Activated naive CD4-positive, alpha-beta T cell treated with anti-CD3 and anti-CD28 coated beads, Interleukin-2, amount 50 U/mL, for 24 hours (primary cell): ENCODE results near the gene PPIG.
A peak's percentile ranks its signal among the peaks of the same experiment; 100 is the strongest.
"Not testable (repeated sequence)": the region's sequence is repeated elsewhere in the genome, so short reads cannot be mapped to it uniquely, and the experiment has no call there.

Source experiments
- H3K27ac Mint-ChIP-seq: one replicate; pipeline ENCODE4 v1.8.0; 2021; ENCODE audit warnings: mild to moderate bottlenecking, mixed read lengths
- H3K27me3 Mint-ChIP-seq: one replicate; pipeline ENCODE4 v1.8.0; 2021; ENCODE audit warnings: mixed read lengths
- H3K36me3 Mint-ChIP-seq: one replicate; pipeline ENCODE4 v1.8.0; 2021; ENCODE audit warnings: mixed read lengths
- H3K4me1 Mint-ChIP-seq: one replicate; pipeline ENCODE4 v1.8.0; 2021; ENCODE audit warnings: mixed read lengths
- H3K4me3 Mint-ChIP-seq: one replicate; pipeline ENCODE4 v1.8.0; 2021; ENCODE audit warnings: mild to moderate bottlenecking, mixed read lengths
- H3K9me3 Mint-ChIP-seq: one replicate; pipeline ENCODE4 v1.8.0; 2021; ENCODE audit warnings: mixed read lengths

PPIG gene

GRCh38 chr2:169574539-169574938, 9.6 kb upstream of the PPIG start:
- peaks cover 26% of the 10 kb centered on the region for H3K4me1 Mint-ChIP-seq
- H3K9me3 Mint-ChIP-seq, H3K27me3 Mint-ChIP-seq, H3K36me3 Mint-ChIP-seq, H3K27ac Mint-ChIP-seq, H3K4me3 Mint-ChIP-seq: not testable (repeated sequence)

- not testable (repeated sequence) for H3K27me3 Mint-ChIP-seq, H3K4me3 Mint-ChIP-seq
Observed at GRCh38 chr2:169575264-169575663, 8.9 kb upstream of the PPIG start.

DNA sequence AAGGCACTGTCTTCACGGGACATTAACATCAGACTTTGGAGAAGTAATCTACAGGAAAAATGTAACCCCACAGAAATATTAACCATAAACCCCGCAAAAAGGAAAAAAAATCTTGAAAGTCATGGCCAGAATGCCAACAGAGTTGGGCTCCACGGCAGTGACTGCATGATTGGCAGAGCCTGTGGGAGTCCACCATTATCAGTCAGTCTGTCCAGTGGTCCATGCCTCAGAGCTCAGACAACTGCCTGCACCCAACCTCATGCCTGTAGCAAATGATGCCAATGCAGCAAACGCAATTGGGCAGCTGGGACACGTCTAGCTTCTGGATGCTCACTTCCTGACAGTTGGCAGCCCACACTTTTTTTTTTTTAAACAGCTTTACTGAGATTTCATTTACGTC, 5.1 kb upstream of the PPIG start:
- H3K27ac Mint-ChIP-seq: no peak overlapping the region

More at GRCh38 chr2:169575264-169575663, 8.9 kb upstream of the PPIG start:
- H3K27ac Mint-ChIP-seq, H3K36me3 Mint-ChIP-seq, H3K9me3 Mint-ChIP-seq: not testable (repeated sequence)
- H3K4me1 Mint-ChIP-seq: peaks cover 20% of the 10 kb centered on the region

GRCh38 chr2:169582552-169583266, 1.4 kb upstream of the PPIG start:
- H3K9me3 Mint-ChIP-seq, H3K36me3 Mint-ChIP-seq, H3K27me3 Mint-ChIP-seq: not testable (repeated sequence)
- Mint-ChIP-seq H3K4me3 (peak overlapping the region; percentile 57), H3K27ac (peak overlapping the region; percentile 46), H3K4me1 (peaks cover 27% of the 10 kb centered on the region)

More for the DNA sequence above, 5.1 kb upstream of the PPIG start:
- Mint-ChIP-seq H3K36me3 (peaks cover 2% of the 10 kb centered on the region), H3K27me3 (no peaks in the 10 kb centered on the region), H3K9me3 (peaks cover 3% of the 10 kb centered on the region), H3K4me3 (no peak overlapping the region), H3K4me1 (peaks cover 3% of the 10 kb centered on the region)

- Mint-ChIP-seq H3K9me3 (peaks cover 4% of the 10 kb centered on the region), H3K27me3 (no peaks in the 10 kb centered on the region), H3K27ac (peak overlapping the region; percentile 80), H3K4me1 (peaks cover 31% of the 10 kb centered on the region), H3K36me3 (peaks cover 9% of the 10 kb centered on the region), H3K4me3 (peak overlapping the region; percentile 98)
Observed at GRCh38 chr2:169583518-169583917, 633 bp upstream of the PPIG start.

GRCh38 chr2:169585673-169586072, 1.5 kb downstream of the PPIG start:
- Mint-ChIP-seq H3K36me3 (peaks cover 11% of the 10 kb centered on the region), H3K27me3 (no peaks in the 10 kb centered on the region), H3K9me3 (peaks cover 4% of the 10 kb centered on the region), H3K4me3 (peak overlapping the region; percentile 98), H3K4me1 (peaks cover 53% of the 10 kb centered on the region), H3K27ac (peak overlapping the region; percentile 99)

- H3K27ac Mint-ChIP-seq: no peak overlapping the region
- H3K36me3 Mint-ChIP-seq: peaks cover 5% of the 10 kb centered on the region
- no peak overlapping the region for H3K4me3 Mint-ChIP-seq
- peaks cover 58% of the 10 kb centered on the region for H3K4me1 Mint-ChIP-seq
- no peaks in the 10 kb centered on the region for H3K27me3 Mint-ChIP-seq
- H3K9me3 Mint-ChIP-seq: no peaks in the 10 kb centered on the region
Observed at GRCh38 chr2:169590804-169591203, 6.7 kb downstream of the PPIG start.

DNA sequence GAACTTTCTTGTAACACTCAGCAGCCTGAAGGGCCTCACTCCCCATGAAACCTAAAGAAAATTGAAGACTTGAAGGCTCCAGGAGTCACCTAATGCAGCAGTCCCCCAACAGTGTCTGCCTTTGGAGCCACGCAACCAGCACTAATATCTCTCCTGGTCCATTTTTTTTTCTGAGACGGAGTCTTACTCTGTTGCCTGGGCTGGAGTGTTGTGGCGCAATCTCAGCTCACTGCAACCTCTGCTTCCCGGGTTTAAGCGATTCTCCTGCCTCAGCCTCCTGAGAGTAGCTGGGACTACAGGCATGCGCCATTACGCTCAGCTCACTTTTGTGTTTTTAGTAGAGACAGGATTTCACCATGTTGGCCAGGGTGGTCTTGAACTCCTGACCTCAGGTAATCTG, 12.4 kb downstream of the PPIG start:
- not testable (repeated sequence) for H3K36me3 Mint-ChIP-seq, H3K4me3 Mint-ChIP-seq, H3K9me3 Mint-ChIP-seq, H3K27me3 Mint-ChIP-seq, H3K27ac Mint-ChIP-seq
- peaks cover 49% of the 10 kb centered on the region for H3K4me1 Mint-ChIP-seq

- Mint-ChIP-seq H3K27ac (no peak overlapping the region), H3K36me3 (peaks cover 5% of the 10 kb centered on the region), H3K4me1 (peaks cover 49% of the 10 kb centered on the region), H3K9me3 (no peaks in the 10 kb centered on the region), H3K4me3 (no peak overlapping the region), H3K27me3 (no peaks in the 10 kb centered on the region)
Observed at GRCh38 chr2:169598982-169599381, 14.8 kb downstream of the PPIG start.

DNA sequence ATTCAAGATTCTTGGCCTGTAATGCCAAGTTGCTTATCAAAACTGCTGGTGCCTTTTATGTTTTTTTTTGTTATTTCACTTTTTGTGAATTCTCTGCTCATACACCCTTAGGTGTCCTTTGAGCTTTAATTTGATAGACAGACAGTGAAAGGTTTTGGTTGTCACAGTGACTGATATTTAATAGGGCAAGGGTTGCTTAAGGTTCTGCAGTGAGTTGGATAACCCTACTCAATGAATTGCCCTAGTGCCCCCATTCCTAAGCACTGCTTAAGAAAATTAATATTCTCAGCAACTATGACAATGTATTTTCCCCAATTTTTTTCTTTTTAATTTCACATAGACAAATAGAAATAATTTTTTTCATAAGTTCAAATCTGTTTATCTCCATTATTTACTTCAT, 15.4 kb downstream of the PPIG start:
- H3K27ac Mint-ChIP-seq: no peak overlapping the region
- peaks cover 7% of the 10 kb centered on the region for H3K36me3 Mint-ChIP-seq
- H3K27me3 Mint-ChIP-seq: no peaks in the 10 kb centered on the region
- no peaks in the 10 kb centered on the region for H3K9me3 Mint-ChIP-seq
- no peak overlapping the region for H3K4me3 Mint-ChIP-seq
- peaks cover 49% of the 10 kb centered on the region for H3K4me1 Mint-ChIP-seq

DNA sequence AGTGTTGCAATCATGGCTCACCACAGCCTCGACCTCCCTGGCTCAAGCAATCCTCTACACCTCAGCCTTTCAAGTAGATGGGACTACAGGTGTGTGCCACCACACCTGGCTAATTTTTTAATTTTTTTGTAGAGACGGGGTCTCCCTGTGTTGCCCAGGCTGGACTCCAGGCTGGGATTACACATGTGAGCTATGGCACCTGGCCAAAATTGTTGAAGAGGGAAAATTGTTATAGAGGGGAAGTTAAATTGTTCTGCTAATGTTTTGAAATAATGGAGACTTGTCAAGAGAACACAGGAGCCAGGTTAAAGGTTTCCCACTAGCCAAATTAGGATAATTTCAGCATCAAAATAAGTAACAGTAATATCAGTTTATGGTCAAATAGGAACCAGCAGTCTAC, 25.1 kb downstream of the PPIG start:
- H3K9me3 Mint-ChIP-seq: no peaks in the 10 kb centered on the region
- H3K4me3 Mint-ChIP-seq: no peak overlapping the region
- H3K36me3 Mint-ChIP-seq: peaks cover 36% of the 10 kb centered on the region
- no peak overlapping the region for H3K27ac Mint-ChIP-seq
- no peaks in the 10 kb centered on the region for H3K27me3 Mint-ChIP-seq
- no peaks in the 10 kb centered on the region for H3K4me1 Mint-ChIP-seq

- Mint-ChIP-seq H3K4me1 (peaks cover 17% of the 10 kb centered on the region), H3K9me3 (no peaks in the 10 kb centered on the region), H3K4me3 (no peak overlapping the region), H3K27me3 (no peaks in the 10 kb centered on the region), H3K36me3 (peaks cover 59% of the 10 kb centered on the region), H3K27ac (no peak overlapping the region)
Observed at GRCh38 chr2:169613876-169614275, 29.7 kb downstream of the PPIG start.

DNA sequence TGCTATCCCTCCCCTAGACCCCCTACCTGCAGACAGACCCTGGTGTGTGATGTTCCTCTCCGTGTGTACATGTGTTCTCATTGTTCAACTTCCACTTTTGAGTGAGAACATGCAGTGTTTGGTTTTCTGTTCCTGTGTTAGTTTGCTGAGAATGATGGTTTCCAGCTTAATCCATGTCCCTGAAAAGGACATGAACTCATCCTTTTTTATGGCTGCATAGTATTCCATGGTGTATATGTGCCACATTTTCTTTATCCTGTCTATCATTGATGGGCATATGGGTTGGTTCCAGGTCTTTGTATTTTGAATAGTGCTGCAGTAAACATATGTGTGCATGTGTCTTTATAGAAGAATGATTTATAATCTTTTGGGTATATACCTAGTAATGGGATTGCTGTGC, 31.8 kb downstream of the PPIG start:
- not testable (repeated sequence) for H3K27ac Mint-ChIP-seq, H3K4me3 Mint-ChIP-seq, H3K9me3 Mint-ChIP-seq, H3K27me3 Mint-ChIP-seq
- Mint-ChIP-seq H3K36me3 (peaks cover 55% of the 10 kb centered on the region), H3K4me1 (peaks cover 33% of the 10 kb centered on the region)

DNA sequence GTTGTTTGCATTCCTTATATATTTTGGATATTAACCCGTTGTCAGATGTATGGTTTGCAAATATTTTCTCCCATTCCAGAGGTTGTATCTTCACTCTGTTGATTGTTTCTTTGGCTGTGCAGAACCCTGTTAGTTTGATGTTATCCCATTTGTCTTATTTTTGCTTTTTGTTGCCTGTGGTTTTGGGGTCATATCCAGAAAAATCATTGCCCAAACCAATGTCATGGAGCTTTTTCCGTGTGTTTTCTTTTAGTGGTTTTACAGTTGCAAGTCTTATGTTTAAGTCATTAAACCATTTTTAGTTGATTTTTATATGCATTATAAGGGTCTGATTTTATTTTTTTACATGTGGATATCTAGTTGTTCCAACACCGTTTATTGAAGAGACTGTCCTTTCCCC, 35.8 kb downstream of the PPIG start:
- H3K27me3 Mint-ChIP-seq: no peaks in the 10 kb centered on the region
- H3K36me3 Mint-ChIP-seq: peaks cover 51% of the 10 kb centered on the region
- H3K27ac Mint-ChIP-seq: peak overlapping the region; percentile 14
- no peaks in the 10 kb centered on the region for H3K9me3 Mint-ChIP-seq
- H3K4me3 Mint-ChIP-seq: no peak overlapping the region
- H3K4me1 Mint-ChIP-seq: peaks cover 44% of the 10 kb centered on the region

DNA sequence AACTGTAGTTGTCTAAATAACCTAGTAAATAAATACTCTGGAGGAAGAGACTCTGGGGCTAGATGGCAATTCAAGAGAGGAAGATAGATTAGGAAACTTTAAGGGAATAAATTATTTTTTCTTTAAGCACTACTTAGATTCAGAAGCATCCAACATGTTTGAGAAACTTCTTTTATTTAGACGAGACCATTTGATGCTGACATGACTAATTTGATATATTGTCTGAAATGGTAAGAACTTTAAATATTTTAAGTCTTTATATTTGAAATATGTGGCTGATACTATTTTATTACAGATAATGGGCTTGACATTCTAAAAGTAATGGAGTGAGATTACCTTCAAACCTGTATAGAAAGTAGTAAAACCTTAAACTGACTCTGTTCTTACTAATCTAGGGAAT, 36.4 kb downstream of the PPIG start:
- Mint-ChIP-seq H3K4me3 (no peak overlapping the region), H3K36me3 (peaks cover 47% of the 10 kb centered on the region)

DNA sequence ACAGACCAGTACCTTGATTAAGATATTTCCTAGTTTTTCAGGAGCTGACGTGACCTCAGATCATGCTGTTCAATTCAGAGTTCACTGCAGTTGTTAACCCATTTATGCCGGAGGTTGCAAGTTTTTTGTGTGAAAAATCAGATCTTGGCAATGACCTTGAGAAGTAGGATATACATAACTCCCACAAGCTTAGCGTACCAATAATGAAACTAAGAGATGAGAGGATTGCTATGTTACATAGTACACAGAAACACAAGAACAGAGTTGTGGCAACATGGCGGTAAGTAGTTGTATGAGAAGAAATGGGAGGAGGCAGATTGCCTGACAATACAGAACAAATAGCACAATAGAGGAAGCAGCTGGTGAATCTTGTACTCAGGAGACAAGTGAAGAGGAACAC, 39.1 kb downstream of the PPIG start:
- peaks cover 29% of the 10 kb centered on the region for H3K36me3 Mint-ChIP-seq

More for the DNA sequence above, 36.4 kb downstream of the PPIG start:
- no peaks in the 10 kb centered on the region for H3K27me3 Mint-ChIP-seq
- H3K4me1 Mint-ChIP-seq: peaks cover 48% of the 10 kb centered on the region
- no peaks in the 10 kb centered on the region for H3K9me3 Mint-ChIP-seq
- no peak overlapping the region for H3K27ac Mint-ChIP-seq

DNA sequence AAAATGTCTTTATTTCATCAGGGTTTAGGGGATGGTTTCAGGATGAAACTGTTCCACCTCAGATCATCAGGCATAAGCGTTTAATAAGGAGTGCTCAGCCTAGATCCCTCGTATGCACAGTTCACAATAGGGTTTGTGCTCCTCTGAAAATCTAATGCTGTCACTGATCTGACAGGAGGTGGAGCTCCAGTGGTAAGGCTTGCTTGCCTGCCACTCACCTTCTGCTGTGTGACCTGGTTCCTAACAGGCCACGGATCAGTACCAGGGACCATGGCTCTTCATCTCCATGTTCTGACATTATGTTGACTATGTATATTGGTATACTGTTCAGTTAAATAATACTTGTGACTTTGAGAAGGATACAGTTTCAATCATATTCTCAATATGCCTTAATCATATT, 41.6 kb downstream of the PPIG start:
- H3K9me3 Mint-ChIP-seq: no peaks in the 10 kb centered on the region
- no peaks in the 10 kb centered on the region for H3K27me3 Mint-ChIP-seq
- no peak overlapping the region for H3K4me3 Mint-ChIP-seq
- no peak overlapping the region for H3K27ac Mint-ChIP-seq
- peaks cover 16% of the 10 kb centered on the region for H3K4me1 Mint-ChIP-seq
- H3K36me3 Mint-ChIP-seq: peaks cover 14% of the 10 kb centered on the region

More for the DNA sequence above, 39.1 kb downstream of the PPIG start:
- peaks cover 38% of the 10 kb centered on the region for H3K4me1 Mint-ChIP-seq
- no peaks in the 10 kb centered on the region for H3K9me3 Mint-ChIP-seq
- H3K27me3 Mint-ChIP-seq: no peaks in the 10 kb centered on the region
- H3K27ac Mint-ChIP-seq: no peak overlapping the region
- H3K4me3 Mint-ChIP-seq: no peak overlapping the region
